GM23338 (cell line): ENCODE results near the gene ABI2.

Experiments used
- CREB1 ChIP-seq: fragments of 250-450 bp; sonication (Bioruptor Pico); IDR thresholded peaks from 2 replicates; pipeline ENCODE4 v1.5.0; 2020; ENCODE audit warnings: low read depth, mild to moderate bottlenecking, moderate library complexity
- CTCF ChIP-seq, 2 experiments: fragments of 200-600 bp in 1 of 2; sonication (generic) in 1 of 2; conservative IDR thresholded peaks; 2 replicates each; pipeline versions ENCODE4 v1.5.1 to v1.6.1; 2016 to 2017; ENCODE audit warnings: antibody characterized with exemption in 2 of 2, low read depth in 2 of 2, mild to moderate bottlenecking in 2 of 2, moderate library complexity in 1 of 2
- ETS1 ChIP-seq: IDR thresholded peaks from 2 replicates; pipeline ENCODE4 v1.6.1; 2016; ENCODE audit warnings: antibody characterized with exemption
- EZH2 ChIP-seq: fragments of 200-600 bp; sonication (generic); IDR thresholded peaks from one replicate; pipeline ENCODE4 v1.8.0; 2017; ENCODE audit warnings: antibody characterized with exemption, mild to moderate bottlenecking, low read depth; ENCODE audit not compliant: unreplicated experiment
- EZH2phosphoT487 ChIP-seq: fragments of 200-600 bp; sonication (generic); IDR thresholded peaks from one replicate; pipeline ENCODE4 v1.8.1; 2018; ENCODE audit warnings: antibody characterized with exemption; ENCODE audit not compliant: unreplicated experiment
- NANOG ChIP-seq: IDR thresholded peaks from 2 replicates; pipeline ENCODE4 v1.6.1; 2016; ENCODE audit warnings: antibody characterized with exemption, borderline replicate concordance
- POLR2AphosphoS5 ChIP-seq: IDR thresholded peaks from 2 replicates; pipeline ENCODE4 v1.6.1; 2016; ENCODE audit warnings: antibody characterized with exemption, low read depth
- REST ChIP-seq: IDR thresholded peaks from one replicate; pipeline ENCODE4 v1.6.1; 2018; ENCODE audit warnings: antibody characterized with exemption; ENCODE audit not compliant: unreplicated experiment
- ZNF114 ChIP-seq: fragments of 250-450 bp; sonication (Bioruptor Pico); IDR thresholded peaks from 2 replicates; pipeline ENCODE4 v1.5.0; 2020; ENCODE audit warnings: mild to moderate bottlenecking, moderate library complexity

- TF ChIP-seq CTCF (conservative IDR thresholded peaks at IDR 0.05; ENCODE audit: low read depth in 2 of 2) (no peak), EZH2 (no peak), POLR2AphosphoS5 (no peak), REST (no peak), EZH2phosphoT487 (no peak), CREB1 (CRISPR knock-in tag) (no peak), ETS1 (no peak), ZNF114 (CRISPR knock-in tag) (no peak), NANOG (no peak)
Observed at GRCh38 chr2:203446071-203446481, 117.9 kb downstream of the ABI2 start.
